Activated naive CD4-positive, alpha-beta T cell treated with anti-CD3 and anti-CD28 coated beads, Interleukin-2, amount 50 U/mL, for 24 hours (primary cell): ENCODE measurements around the gene DMAC2L.
"Not testable (repeated sequence)": the region's sequence is repeated elsewhere in the genome, so short reads cannot be mapped to it uniquely, and the experiment has no call there.

Source experiments
- H3K27ac Mint-ChIP-seq: one replicate; pipeline ENCODE4 v1.8.0; 2021; ENCODE audit warnings: mild to moderate bottlenecking, mixed read lengths
- H3K27me3 Mint-ChIP-seq: one replicate; pipeline ENCODE4 v1.8.0; 2021; ENCODE audit warnings: mixed read lengths
- H3K36me3 Mint-ChIP-seq: one replicate; pipeline ENCODE4 v1.8.0; 2021; ENCODE audit warnings: mixed read lengths
- H3K4me1 Mint-ChIP-seq: one replicate; pipeline ENCODE4 v1.8.0; 2021; ENCODE audit warnings: mixed read lengths
- H3K4me3 Mint-ChIP-seq: one replicate; pipeline ENCODE4 v1.8.0; 2021; ENCODE audit warnings: mild to moderate bottlenecking, mixed read lengths
- H3K9me3 Mint-ChIP-seq: one replicate; pipeline ENCODE4 v1.8.0; 2021; ENCODE audit warnings: mixed read lengths

Gene DMAC2L

GRCh38 chr14:50359631-50360030 lies 47.5 kb downstream of the DMAC2L start:
- H3K27ac Mint-ChIP-seq, result no peak overlapping the region
- peaks cover 23% of the 10 kb centered on the region for H3K36me3 Mint-ChIP-seq
- no peaks in the 10 kb centered on the region for H3K27me3 Mint-ChIP-seq

GRCh38 chr14:50360093-50360492 lies 48.0 kb downstream of the DMAC2L start:
- no peaks in the 10 kb centered on the region for H3K9me3 Mint-ChIP-seq
- H3K4me1 Mint-ChIP-seq, result peaks cover 44% of the 10 kb centered on the region
- H3K27me3 Mint-ChIP-seq, result no peaks in the 10 kb centered on the region
- H3K27ac Mint-ChIP-seq, result no peak overlapping the region
- peaks cover 23% of the 10 kb centered on the region for H3K36me3 Mint-ChIP-seq
- no peak overlapping the region for H3K4me3 Mint-ChIP-seq

More at GRCh38 chr14:50359631-50360030, 47.5 kb downstream of the DMAC2L start:
- Mint-ChIP-seq H3K9me3 (no peaks in the 10 kb centered on the region), H3K4me1 (peaks cover 44% of the 10 kb centered on the region), H3K4me3 (no peak overlapping the region)

- H3K4me1 Mint-ChIP-seq, result peaks cover 38% of the 10 kb centered on the region
- H3K4me3 Mint-ChIP-seq, result no peak overlapping the region
- H3K27ac Mint-ChIP-seq, result no peak overlapping the region
- peaks cover 20% of the 10 kb centered on the region for H3K36me3 Mint-ChIP-seq
- H3K9me3 Mint-ChIP-seq, result no peaks in the 10 kb centered on the region
- H3K27me3 Mint-ChIP-seq, result no peaks in the 10 kb centered on the region
Observed at GRCh38 chr14:50360851-50361250, 48.7 kb downstream of the DMAC2L start.

- Mint-ChIP-seq H3K4me1 (peaks cover 41% of the 10 kb centered on the region), H3K36me3 (peaks cover 16% of the 10 kb centered on the region)
- H3K9me3 Mint-ChIP-seq, H3K4me3 Mint-ChIP-seq, H3K27ac Mint-ChIP-seq, H3K27me3 Mint-ChIP-seq: not testable (repeated sequence)
Observed at GRCh38 chr14:50361473-50362403, 49.6 kb downstream of the DMAC2L start.

GRCh38 chr14:50362764-50363713 lies 50.9 kb downstream of the DMAC2L start:
- Mint-ChIP-seq H3K9me3 (no peaks in the 10 kb centered on the region), H3K36me3 (peaks cover 6% of the 10 kb centered on the region), H3K27ac (peak overlapping the region; percentile 98), H3K4me3 (peak overlapping the region; percentile 94), H3K4me1 (peaks cover 42% of the 10 kb centered on the region), H3K27me3 (no peaks in the 10 kb centered on the region)

GRCh38 chr14:50363714-50364111 lies 51.6 kb downstream of the DMAC2L start:
- Mint-ChIP-seq H3K4me3 (peak overlapping the region; percentile 94), H3K4me1 (peaks cover 42% of the 10 kb centered on the region), H3K9me3 (no peaks in the 10 kb centered on the region), H3K27me3 (no peaks in the 10 kb centered on the region), H3K36me3 (peaks cover 2% of the 10 kb centered on the region), H3K27ac (peak overlapping the region; percentile 98)

GRCh38 chr14:50364792-50365191 lies 52.7 kb downstream of the DMAC2L start:
- Mint-ChIP-seq H3K36me3 (peaks cover 2% of the 10 kb centered on the region), H3K4me1 (peaks cover 41% of the 10 kb centered on the region), H3K27ac (no peak overlapping the region), H3K27me3 (no peaks in the 10 kb centered on the region), H3K9me3 (no peaks in the 10 kb centered on the region), H3K4me3 (no peak overlapping the region)

- H3K27me3 Mint-ChIP-seq, H3K27ac Mint-ChIP-seq: not testable (repeated sequence)
- H3K4me1 Mint-ChIP-seq, result peaks cover 34% of the 10 kb centered on the region
Observed at GRCh38 chr14:50365572-50365971, 53.4 kb downstream of the DMAC2L start.

GRCh38 chr14:50366115-50366514 lies 54.0 kb downstream of the DMAC2L start:
- Mint-ChIP-seq H3K4me1 (peaks cover 29% of the 10 kb centered on the region), H3K27ac (no peak overlapping the region), H3K9me3 (no peaks in the 10 kb centered on the region), H3K27me3 (no peaks in the 10 kb centered on the region), H3K36me3 (peaks cover 2% of the 10 kb centered on the region), H3K4me3 (no peak overlapping the region)

More at GRCh38 chr14:50365572-50365971, 53.4 kb downstream of the DMAC2L start:
- H3K36me3 Mint-ChIP-seq, H3K4me3 Mint-ChIP-seq, H3K9me3 Mint-ChIP-seq: not testable (repeated sequence)

GRCh38 chr14:50366589-50366988 lies 54.5 kb downstream of the DMAC2L start:
- no peak overlapping the region for H3K4me3 Mint-ChIP-seq
- no peak overlapping the region for H3K27ac Mint-ChIP-seq
- H3K27me3 Mint-ChIP-seq, result no peaks in the 10 kb centered on the region

GRCh38 chr14:50371546-50371945 lies 59.4 kb downstream of the DMAC2L start:
- no peaks in the 10 kb centered on the region for H3K9me3 Mint-ChIP-seq
- no peak overlapping the region for H3K27ac Mint-ChIP-seq
- H3K4me1 Mint-ChIP-seq, result peaks cover 4% of the 10 kb centered on the region

More at GRCh38 chr14:50366589-50366988, 54.5 kb downstream of the DMAC2L start:
- Mint-ChIP-seq H3K4me1 (peaks cover 26% of the 10 kb centered on the region), H3K36me3 (peaks cover 2% of the 10 kb centered on the region), H3K9me3 (no peaks in the 10 kb centered on the region)

GRCh38 chr14:50373959-50374358 lies 61.8 kb downstream of the DMAC2L start:
- peaks cover 2% of the 10 kb centered on the region for H3K27me3 Mint-ChIP-seq
- no peak overlapping the region for H3K4me3 Mint-ChIP-seq
- H3K36me3 Mint-ChIP-seq, result no peaks in the 10 kb centered on the region
- no peaks in the 10 kb centered on the region for H3K4me1 Mint-ChIP-seq
- no peaks in the 10 kb centered on the region for H3K9me3 Mint-ChIP-seq
- H3K27ac Mint-ChIP-seq, result no peak overlapping the region

More at GRCh38 chr14:50371546-50371945, 59.4 kb downstream of the DMAC2L start:
- Mint-ChIP-seq H3K4me3 (no peak overlapping the region), H3K36me3 (no peaks in the 10 kb centered on the region), H3K27me3 (peaks cover 2% of the 10 kb centered on the region)

- no peaks in the 10 kb centered on the region for H3K9me3 Mint-ChIP-seq
- H3K27ac Mint-ChIP-seq, result no peak overlapping the region
- H3K4me1 Mint-ChIP-seq, result no peaks in the 10 kb centered on the region
- peaks cover 2% of the 10 kb centered on the region for H3K27me3 Mint-ChIP-seq
- no peaks in the 10 kb centered on the region for H3K36me3 Mint-ChIP-seq
- H3K4me3 Mint-ChIP-seq, result no peak overlapping the region
Observed at GRCh38 chr14:50375760-50376159, 63.6 kb downstream of the DMAC2L start.
